Measurements from ENCODE around the gene SH2B2.
A peak's percentile ranks its signal among the peaks of the same experiment; 100 is the strongest.

SH2B2 gene

DNA sequence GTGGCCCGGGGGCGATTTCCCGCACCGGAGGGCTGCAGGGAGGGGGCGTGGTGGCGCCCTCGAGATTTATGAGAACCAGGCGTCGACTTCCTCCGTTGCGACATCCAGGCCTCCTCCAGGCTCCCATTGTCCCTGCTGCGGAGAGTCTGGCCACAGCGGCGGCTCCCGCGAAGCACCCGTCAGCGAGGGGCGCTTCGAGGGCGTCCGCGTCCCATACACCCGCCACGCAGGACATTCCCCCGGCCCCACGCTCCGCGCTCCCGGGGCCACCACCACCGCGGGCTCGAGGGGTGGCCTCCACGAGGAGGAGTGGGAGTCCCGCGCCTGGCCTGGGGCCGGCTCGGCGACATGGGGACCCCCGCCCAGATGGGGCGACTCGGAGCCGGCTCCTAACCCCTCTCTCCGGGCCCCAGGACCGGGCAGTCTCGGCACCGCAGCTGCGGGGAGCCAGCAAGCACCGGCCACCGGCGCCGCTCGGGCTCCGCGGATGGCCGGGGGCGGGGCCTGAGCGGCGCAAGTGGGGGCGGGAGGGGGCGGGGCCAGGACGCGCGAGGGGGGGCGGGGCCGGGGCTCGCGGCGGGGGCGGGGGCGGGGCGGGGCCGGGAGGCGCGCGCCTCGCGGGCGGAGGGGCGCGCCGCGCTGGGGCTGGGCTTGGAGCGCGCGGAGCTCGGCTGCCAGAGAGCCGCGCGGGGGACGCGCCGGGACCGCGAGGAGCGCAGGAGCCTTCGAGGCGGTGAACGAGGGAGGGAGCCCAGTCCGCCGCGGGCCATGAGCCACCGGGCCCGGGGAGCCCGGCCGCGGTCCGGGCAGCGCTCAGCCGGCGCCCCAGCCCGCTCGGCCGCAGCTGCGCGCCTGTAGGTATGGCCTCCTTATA is at the start of gene SH2B2:
Gene SH2B2, plus strand, starts transcription at position 632 of the 874 bp plus-strand sequence. CDS start 13,683 bp downstream, outside the sequence.
- peak; percentile 32 to 39 for DNase-seq (ENCODE audit: low read depth in 2 of 2)

DNA sequence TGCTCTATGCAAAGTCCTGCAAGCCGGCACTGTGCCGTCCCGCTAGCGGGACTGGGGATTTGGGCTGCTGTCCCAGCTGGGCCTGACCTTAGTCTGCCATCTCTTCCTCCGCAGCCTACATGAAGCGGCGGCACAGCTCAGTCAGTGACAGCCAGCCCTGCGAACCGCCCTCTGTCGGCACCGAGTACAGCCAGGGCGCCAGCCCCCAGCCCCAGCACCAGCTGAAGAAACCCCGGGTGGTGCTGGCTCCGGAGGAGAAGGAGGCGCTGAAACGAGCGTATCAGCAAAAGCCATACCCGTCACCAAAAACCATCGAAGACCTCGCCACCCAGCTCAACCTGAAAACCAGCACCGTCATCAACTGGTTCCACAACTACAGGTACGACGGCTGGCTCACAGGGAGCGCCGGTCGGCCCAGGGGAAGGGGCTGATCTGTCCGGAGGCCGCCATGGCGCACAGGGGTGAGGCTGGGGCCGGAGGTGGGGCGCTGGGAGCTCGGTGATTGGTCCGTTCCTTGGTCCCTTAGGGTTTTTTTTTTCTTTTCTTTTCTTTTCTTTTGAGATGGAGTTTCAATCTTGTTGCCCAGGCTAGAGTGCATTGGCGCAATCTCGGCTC is 47.4 kb upstream of the SH2B2 start:
- no peak for DNase-seq (ENCODE audit: low read depth in 2 of 2)

DNA sequence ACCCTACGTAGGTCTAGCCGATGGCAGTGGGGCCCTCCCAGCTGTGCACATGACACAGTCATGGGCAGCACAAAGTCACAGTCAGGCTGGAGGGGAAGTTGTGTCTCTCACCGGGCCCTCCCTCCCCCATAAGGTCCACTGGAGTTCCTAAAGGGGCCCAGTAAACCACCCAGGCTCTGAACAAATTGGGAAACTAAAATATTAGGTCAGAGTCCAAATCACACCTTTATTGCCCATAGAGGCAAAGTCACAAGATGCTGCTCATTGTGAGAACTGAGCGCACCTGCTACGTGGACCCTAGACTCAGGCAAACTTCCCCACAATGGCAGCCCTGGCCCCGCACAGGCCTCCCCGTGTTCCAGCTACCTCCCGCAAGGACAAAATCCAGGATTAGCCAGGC is 45.2 kb upstream of the SH2B2 start:
- DNase-seq (ENCODE audit: low read depth in 2 of 2) = no peak

DNA sequence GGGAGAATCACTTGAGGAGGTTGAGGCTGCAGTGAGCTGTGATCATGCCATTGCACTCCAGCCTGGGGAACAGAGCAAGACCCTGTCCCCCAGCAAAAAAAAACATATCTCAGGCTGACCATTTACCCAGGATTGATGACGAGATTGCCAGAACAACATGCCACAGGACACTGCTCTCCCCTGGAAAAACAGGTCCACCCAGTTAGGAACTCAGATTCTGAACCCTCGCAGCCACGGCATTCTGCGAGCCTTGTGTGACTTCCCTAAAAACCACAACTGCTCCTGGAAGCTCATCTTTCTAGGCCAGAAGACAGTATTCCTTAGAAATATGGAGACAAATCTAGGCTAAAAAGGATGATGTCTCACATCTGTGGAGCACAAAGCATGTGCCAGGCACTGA is 42.1 kb upstream of the SH2B2 start:
- DNase-seq (ENCODE audit: low read depth in 2 of 2) = no peak

DNA sequence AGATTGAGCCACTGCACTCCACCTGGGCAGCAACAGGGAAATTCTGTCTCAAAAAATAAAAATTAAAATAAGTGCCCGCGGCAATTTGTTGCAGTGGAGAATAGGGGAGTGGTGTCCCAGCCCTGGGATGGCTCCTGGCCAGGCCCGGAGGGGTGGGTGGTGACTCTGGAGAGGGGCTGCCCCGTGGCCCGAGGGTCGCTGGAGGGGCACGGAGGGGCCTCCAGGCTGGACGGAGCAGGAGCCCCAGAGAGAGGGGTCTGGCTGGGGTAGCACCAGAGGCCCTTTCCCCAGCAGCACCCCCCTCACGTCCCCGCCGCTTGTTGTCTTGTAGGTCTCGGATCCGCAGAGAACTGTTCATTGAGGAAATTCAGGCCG is 38.6 kb upstream of the SH2B2 start:
- DNase-seq (ENCODE audit: low read depth in 2 of 2) = no peak

DNA sequence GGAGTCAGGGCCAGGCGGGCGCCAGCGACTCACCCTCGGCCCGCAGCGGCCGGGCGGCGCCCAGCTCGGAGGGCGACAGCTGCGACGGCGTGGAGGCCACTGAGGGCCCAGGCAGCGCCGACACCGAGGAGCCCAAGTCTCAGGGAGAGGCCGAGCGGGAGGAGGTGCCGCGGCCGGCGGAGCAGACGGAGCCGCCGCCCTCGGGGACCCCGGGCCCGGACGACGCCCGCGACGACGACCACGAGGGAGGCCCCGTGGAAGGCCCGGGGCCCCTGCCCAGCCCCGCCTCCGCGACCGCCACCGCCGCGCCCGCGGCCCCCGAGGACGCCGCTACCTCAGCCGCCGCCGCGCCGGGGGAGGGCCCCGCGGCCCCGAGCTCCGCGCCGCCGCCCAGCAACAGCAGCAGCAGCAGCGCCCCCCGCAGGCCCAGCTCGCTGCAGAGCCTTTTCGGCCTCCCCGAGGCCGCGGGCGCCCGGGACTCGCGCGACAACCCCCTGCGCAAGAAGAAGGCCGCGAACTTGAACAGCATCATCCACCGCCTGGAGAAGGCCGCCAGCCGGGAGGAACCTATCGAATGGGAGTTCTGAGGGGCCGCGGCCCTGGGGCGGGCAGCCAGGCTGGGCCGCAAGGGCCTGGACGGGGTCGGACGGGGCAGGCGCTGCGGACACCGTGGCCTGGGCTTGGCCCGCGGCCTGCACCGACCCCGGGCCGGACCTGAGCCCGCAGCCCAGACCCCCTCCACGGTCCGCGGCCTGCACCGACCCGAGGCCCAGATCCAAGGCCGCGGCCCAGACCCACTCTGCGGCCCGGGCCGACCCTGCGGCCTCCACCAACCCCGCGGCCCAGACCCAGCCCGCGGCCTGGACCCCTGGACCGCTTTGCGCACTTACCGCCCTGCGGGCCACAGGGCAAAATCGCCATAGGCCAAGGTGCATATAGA is 37.9 kb upstream of the SH2B2 start:
- DNase-seq (ENCODE audit: low read depth in 2 of 2) = no peak

DNA sequence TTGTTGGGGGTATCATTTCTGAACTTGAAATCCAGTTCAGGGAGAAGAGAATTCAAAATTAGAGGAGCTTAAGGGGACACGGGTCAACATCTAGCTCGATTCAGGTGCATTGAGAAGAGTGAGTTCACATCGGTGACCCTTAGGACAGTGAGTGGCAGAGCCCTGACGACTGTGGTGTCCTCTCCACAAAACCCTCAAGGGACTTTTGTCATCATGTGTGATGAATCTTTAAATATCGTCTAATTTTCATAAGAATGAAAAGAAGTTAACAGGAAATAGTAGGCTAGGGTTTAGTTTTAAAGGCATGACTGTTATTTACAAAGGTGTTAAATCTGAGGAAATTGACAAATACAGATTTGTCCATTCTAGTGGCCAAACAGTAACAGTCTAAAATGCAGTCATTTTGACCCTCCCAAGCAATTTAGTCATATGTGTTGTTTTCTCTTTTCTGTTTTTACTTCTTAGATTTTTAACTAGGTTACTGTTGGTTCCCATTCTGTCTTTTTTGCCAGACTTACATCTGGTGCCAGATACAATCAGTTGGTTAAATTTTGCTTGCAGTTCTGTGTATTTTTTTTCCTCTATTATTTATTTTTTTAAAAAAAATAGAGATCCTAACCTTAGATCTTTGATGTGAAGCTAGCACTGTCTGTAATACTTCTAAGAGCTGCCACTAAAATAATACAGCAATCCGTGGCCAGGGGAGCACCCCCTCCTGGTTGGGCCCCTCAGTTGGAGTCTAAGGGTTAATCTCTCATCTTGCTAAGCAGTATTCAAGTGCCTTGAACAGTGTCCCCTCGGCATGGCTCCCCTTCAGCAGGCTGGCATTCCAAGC is 34.9 kb upstream of the SH2B2 start:
- no peak for DNase-seq (ENCODE audit: low read depth in 2 of 2)

DNA sequence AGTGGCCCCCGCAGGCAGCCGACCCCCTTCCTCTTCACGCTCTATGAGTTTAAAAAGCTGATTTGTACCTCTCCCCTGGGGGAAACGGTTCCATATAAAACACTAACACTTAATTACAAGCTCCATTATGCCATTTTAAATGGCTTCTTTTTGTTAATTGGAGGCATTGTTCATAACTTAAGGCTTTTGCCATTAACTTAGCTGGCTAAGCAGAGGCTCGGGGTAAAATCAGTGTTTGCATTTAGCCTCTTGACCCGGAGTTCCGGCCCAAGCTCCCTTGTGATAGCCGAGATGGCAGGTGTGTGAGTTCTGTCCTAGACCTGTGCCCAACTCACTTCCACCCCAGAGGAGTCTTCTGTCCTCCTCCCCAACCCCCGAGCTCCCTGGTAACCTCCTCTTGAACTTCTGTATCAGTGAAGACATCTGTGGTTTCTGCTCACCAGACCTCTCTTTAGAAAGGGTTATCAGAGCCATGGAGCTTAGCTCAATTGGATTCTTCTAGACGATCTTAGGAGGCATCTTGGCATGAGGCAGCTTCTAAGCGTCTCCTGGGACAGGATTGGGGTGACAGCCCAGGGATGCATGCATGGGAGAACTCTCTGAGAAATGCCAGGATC is 34.2 kb upstream of the SH2B2 start:
- DNase-seq (ENCODE audit: low read depth in 2 of 2) = no peak

DNA sequence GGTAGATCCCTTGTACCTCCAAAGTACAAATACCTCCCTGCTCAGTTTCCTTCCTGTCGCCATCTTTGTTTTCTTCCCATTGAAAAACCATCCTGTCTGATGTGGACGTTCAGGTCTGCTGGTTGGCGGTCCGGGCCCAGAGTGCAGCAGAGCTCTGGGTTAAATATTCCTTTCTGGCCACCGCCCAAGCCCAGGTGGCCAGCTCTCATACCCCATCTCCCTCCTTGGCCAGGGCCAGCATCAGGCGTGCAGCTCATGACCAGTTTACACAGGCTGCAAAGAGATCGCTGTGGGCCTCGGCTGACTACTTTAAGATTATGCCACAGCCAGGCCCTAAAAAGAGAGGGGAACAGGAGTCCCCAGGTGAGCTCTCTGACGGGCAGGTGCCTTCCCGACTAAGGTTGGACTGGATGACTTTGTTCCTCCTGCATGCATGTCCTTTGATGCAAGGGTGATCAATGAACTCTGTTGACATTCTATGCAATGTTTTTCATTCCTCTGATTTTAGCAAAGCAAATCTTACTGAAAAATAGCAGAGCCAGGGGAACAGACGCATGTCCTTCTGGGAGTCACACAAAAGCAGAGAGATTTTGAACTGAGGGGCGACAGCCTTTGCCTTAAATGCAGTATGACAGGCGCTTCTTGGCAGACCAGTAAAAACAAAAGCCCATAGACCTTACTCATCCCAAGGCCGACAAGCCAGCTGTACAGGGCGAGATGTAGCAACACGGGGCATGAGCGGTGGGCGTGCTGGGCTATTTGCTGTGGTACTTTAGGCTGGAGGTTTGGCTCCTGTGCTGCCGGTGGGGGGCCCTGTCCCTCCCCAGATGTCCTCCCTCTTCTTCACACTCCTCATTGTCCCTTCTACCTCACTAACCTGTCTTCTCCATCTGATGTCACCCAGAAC is 33.3 kb upstream of the SH2B2 start:
- DNase-seq (ENCODE audit: low read depth in 2 of 2) = no peak

DNA sequence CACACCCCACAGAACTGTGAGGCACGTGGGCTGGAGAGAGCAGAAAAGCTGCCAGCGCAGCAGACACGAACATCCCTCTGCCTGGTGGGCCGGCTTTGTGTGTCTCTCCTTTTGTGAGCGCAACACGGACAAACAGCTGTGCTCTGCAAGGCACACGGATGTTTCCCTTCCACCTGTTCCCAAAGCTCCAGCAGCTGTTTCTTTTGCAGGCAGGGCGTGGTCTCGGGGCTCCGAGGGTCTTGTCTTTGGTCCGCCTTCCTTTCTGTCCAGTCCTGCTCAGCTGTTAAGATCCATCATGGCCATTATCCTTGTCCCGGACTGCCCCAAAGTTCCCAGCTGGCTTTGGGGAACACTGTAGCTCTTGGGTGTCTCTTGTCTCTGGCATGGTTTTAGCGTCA is 32.7 kb upstream of the SH2B2 start:
- DNase-seq (ENCODE audit: low read depth in 2 of 2) = no peak

DNA sequence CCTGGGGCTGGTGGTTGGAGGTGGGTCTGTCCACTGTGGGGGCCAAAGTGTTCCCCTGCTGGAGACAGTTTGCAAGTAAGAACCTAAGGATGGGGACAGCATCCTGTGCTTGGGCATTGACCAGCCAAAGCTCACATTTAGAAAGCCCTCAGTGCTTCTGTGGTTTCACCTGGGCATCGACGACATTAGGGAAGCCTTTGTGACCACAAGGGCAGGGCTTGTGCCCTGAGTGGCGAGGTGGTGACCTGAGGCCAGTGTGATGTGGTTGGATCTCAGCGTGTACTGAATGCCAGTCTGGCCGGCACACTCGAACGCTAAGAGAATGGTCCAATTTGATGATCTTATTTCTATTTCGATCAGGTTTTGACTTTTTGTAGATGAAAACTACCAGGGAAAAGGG is 32.1 kb upstream of the SH2B2 start:
- no peak for DNase-seq (ENCODE audit: low read depth in 2 of 2)

DNA sequence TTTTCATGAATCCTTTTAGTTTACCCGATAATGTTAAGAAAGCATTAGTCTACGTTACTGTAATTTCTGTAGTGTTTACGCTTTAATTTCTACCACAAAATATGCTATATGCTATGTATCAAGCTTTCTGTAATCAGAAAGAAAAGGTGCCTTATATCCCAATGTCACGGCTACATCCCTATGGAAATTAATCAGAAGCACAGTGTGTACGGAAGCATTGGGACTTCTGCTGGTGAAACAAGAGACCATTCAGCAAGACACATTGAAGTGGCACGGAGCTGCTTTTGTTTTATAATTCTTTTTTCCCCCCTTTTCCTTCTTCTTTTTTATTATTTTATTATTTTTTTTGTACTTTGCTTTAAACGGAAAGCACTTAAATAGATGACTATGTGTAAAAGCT is 31.2 kb upstream of the SH2B2 start:
- DNase-seq (ENCODE audit: low read depth in 2 of 2) = no peak

DNA sequence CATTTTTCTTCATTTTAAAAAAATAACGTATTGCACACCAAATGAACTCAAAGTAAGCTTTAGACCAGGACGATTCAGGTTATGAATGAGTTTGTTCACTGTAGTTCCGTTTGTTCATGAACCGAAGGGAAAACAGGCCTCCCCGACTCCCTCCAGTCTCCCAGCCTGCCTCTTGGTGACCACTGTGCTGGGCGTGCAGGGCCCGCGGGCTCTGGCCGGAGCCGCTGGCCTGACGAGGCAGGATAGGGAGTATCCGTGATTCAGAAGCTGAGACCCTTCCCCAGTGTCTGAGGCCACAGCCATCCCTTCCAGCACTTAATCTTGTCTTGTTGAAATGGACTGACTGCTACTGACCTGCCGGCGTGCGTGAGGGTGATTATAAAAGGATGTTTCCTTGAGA is 30.8 kb upstream of the SH2B2 start:
- no peak for DNase-seq (ENCODE audit: low read depth in 2 of 2)

DNA sequence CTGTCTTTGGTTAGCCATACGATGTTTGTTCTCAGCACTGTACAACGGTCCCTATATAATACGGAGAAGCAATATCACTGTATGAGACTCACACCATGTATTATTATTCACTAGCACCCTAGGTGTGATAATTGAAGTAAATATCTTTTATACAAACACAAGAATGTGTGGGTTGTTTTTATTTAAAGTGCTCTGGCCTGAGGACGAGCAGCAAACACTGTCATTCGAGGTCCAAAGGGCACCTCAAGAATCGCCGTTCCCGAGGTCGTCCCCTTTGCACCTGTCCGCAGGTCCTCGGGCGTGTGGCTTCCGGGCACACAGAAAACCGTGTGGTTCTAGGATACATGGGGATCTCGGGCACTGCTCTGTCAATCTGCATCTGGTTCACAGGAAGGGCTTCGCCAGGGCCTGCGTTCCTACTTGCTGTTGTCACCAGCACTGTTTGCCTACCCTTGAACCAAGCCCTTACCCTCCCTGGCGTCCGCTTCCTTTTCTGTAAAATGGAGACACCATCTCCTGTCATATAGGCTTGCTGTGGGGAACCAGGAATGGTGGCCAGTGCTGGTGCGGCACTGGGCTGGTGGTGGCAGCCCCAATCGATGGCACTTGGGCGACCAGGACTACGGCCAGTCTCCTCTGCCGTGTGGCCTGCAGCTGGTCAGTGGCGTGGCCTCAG is 28.5 kb upstream of the SH2B2 start:
- no peak for DNase-seq (ENCODE audit: low read depth in 2 of 2)

DNA sequence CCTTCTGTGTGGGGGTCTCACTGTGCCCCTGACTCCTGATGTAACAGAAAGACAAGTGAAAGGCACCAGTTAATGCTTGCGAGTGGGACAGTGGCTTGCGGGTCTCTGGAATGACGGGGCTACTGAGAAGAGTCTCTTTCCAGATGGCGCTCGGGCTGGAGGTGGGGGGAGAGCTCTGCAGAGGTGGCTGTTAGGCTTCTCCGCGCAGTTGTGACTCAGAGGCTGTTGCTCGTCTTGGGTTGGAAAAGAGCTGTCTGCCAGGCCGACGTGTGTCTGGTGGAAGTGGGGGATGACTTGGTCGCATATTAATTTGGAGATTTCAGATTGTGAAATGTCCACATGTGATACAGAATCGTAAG is 27.9 kb upstream of the SH2B2 start:
- DNase-seq (ENCODE audit: low read depth in 2 of 2) = peak in 1 of 2 experiments; percentile 12

DNA sequence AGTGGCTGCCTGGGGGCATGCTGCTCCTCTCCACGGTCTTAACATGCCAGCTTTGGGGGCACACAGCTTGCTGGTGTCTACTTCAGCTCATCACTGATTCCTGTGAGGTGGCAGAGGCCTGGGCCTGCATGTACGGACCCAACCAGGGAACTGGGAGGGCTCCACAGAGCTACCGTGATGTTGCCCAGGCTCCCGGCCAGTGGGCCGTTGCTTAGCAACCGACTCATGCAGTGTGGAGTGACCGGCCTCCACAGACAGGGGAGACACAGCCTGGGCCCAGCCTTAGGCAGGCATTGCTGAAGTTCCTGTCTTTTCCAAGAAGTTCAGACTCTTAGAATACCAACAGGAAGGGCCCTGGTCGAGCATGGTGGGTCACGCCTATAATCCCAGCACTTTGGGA is 25.8 kb upstream of the SH2B2 start:
- no peak for DNase-seq (ENCODE audit: low read depth in 2 of 2)

DNA sequence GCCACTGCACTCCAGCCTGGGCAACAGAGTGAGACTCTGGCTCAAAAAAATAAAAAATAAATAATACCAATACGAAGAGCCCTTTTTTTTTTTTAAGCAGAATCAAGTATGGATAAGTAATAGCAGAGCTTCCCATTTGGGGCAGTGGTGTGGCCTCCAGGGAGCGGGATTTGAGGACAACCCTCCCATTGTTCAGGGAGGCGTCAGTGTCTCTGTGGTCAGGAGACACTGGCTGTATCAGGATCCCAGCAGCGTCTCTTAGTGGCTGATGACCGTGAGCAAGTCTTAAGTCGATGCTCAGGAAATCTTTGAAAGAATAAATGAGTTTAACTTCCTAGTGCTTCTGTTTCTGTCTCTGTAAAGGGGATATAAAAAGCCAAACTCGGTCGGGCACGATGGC is 25.2 kb upstream of the SH2B2 start:
- no peak for DNase-seq (ENCODE audit: low read depth in 2 of 2)

DNA sequence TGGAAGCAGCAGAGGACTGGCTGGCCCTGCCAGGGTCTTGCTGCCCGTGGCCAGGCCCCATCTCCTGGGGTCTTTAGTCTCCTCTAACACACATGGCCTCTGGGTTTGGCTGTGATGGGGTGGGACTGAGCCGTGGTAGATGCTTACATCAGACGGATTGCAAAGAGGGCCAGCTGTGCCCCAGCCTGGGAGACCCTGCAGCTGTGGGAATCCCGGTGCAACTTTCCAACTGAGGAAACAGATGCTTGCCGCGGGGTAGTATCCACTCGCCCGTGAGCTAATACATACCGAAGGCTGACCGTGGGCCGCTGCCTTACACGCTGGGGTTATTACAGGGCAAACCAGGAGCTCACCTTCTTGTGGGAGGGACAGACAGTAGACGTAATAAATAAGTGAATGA is 24.1 kb upstream of the SH2B2 start:
- no peak for DNase-seq (ENCODE audit: low read depth in 2 of 2)

DNA sequence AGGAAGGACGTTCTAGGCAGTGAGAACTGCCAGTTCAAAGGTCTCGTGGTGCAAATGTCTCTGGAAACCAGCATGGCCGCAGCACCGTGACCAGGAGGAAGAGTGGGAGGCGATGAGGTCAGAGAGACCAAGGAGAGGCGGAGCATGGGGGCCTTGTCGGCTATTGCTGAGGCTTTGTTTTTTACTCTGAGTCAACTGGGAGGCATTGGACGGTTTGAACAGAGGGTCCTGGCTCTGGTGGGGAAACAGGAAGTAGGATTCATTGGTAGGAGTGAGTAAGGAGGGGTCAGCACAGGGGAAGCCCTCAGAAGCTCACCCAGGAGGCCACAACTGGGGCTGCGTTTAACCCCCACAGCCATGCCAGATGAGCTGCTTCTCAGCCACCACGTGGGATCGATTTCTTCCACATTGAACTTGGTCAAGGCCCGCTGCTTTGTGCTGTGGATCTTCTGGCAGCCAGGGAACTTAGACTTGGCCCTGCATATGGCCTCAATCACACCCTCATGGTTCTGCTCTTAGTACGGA is 22.2 kb upstream of the SH2B2 start:
- DNase-seq (ENCODE audit: low read depth in 2 of 2) = no peak
